GM12878 (cell line): Measurements from ENCODE around the gene LRRC74B. TPM values are rescaled to one million over a fixed set of nuclear protein-coding genes. Genes with fewer than 3 reads are reported as not detected.
"Not testable (repeated sequence)": the region's sequence is repeated elsewhere in the genome, so short reads cannot be mapped to it uniquely, and the experiment has no call there.

ENCODE experiments used
- ATAC-seq: fragments of 200-7000 bp; cut with Tn5 transposase; 3 replicates; pipeline ENCODE4 v1.9.1; 2020; ENCODE audit warnings: mild to moderate bottlenecking, moderate library complexity
- BruUV-seq: library from RNA; stranded (reverse); fragments of 400-500 nt; replicated peaks from 2 replicates; lab custom pipeline; 2021; lab: Mats Ljungman, UMichigan
- CTCF ChIA-PET: fragments of 300-600 bp; sonication (Branson Sonifier 250); formaldehyde crosslinking; extraction: SDS; loops from one replicate; lab custom pipeline; 2021; ENCODE audit warnings: inconsistent platforms; lab: Yijun Ruan, JAX
- POLR2A ChIA-PET: fragments of 350-600 bp; formaldehyde crosslinking; extraction: SDS; loops from one replicate; lab custom pipeline; 2021; ENCODE audit warnings: inconsistent platforms; lab: Charles Lee
- RAD21 ChIA-PET: fragments of 300-600 bp; sonication (Branson Sonifier 250); formaldehyde crosslinking; loops from one replicate; lab custom pipeline; 2023; ENCODE audit warnings: antibody characterized with exemption; ENCODE audit not compliant: unreplicated experiment; lab: Charles Lee
- SMC1A ChIA-PET: fragments of 300-600 bp; sonication (Branson Sonifier 250); formaldehyde crosslinking; loops from one replicate; lab custom pipeline; 2023; ENCODE audit not compliant: unreplicated experiment, uncharacterized antibody; lab: Charles Lee
- DNase-seq: peaks from one replicate; pipeline ENCODE4 v3.0.0-alpha.2; 2011; ENCODE audit warnings: low read depth, low spot score
- FAIRE-seq: peaks from 3 replicates; lab custom pipeline; 2011; peaks lifted over from hg19 to GRCh38; lab: Jason Lieb, UNC
- H2AFZ ChIP-seq: 2 replicates; pipeline ENCODE4 v1.6.0; 2011; ENCODE audit warnings: low read depth, low read length, control low read depth; ENCODE audit not compliant: control insufficient read depth
- H3K27ac ChIP-seq: 2 replicates; pipeline ENCODE4 v1.5.1; 2011; ENCODE audit warnings: control low read depth; ENCODE audit not compliant: control insufficient read depth, insufficient read depth
- H3K27me3 ChIP-seq, 2 experiments: replicated peaks in 1 of 2; 2 replicates each; pipeline versions ENCODE4 v1.6.0 to v1.6.1; 2011; ENCODE audit warnings: low read length in 1 of 2; ENCODE audit not compliant: control insufficient read depth in 2 of 2, insufficient read depth in 2 of 2
- H3K36me3 ChIP-seq, 2 experiments: 2 replicates each; pipeline ENCODE4 v1.5.1; 2011; ENCODE audit warnings: low read length in 1 of 2; ENCODE audit not compliant: control insufficient read depth in 2 of 2, insufficient read depth in 2 of 2
- H3K4me1 ChIP-seq: 2 replicates; pipeline ENCODE4 v1.6.1; 2011; ENCODE audit warnings: mild to moderate bottlenecking, low read length, moderate library complexity, mixed read lengths; ENCODE audit not compliant: control insufficient read depth, insufficient read depth
- H3K4me2 ChIP-seq: 2 replicates; pipeline ENCODE4 v1.6.0; 2011; ENCODE audit warnings: control low read depth; ENCODE audit not compliant: control insufficient read depth, insufficient read depth
- H3K4me3 ChIP-seq: fragments of 200-600 bp; sonication (generic); 2 replicates; pipeline ENCODE4 v1.5.1; 2016
- H3K79me2 ChIP-seq: 2 replicates; pipeline ENCODE4 v1.6.0; 2011; ENCODE audit warnings: low read length; ENCODE audit not compliant: control insufficient read depth, insufficient read depth
- H3K9ac ChIP-seq: 2 replicates; pipeline ENCODE4 v1.8.0; 2011; ENCODE audit warnings: low read length, control low read depth, mixed read lengths; ENCODE audit not compliant: control insufficient read depth, insufficient read depth
- H3K9me3 ChIP-seq: replicated peaks from 3 replicates; pipeline ENCODE4 v1.5.1; 2011; ENCODE audit warnings: mild to moderate bottlenecking, low read length; ENCODE audit not compliant: control insufficient read depth, insufficient read depth
- H4K20me1 ChIP-seq: 2 replicates; pipeline ENCODE4 v1.6.0; 2011; ENCODE audit not compliant: control insufficient read depth, insufficient read depth
- CBX3 ChIP-seq: fragments of 200-600 bp; sonication (generic); IDR thresholded peaks from 2 replicates; pipeline ENCODE4 v1.6.1; 2016; ENCODE audit warnings: low read depth, borderline replicate concordance
- WGBS: methylation state at CpG from one replicate; pipeline ENCODE4 v1.1.6; 2016; ENCODE audit warnings: low lambda C conversion rate; ENCODE audit not compliant: insufficient replicate concordance, insufficient coverage; ENCODE audit errors: missing lambda C conversion rate; 5-methylcytosine and 5-hydroxymethylcytosine counted together
- in situ Hi-C: fragments of 300-500 bp; cut with MboI; formaldehyde crosslinking; loops from 9 replicates; pipeline ENCODE4 v1.14.3; 2018; ENCODE audit warnings: mixed read lengths
- intact Hi-C: fragments of 100-400 bp; cut with micrococcal nuclease; formaldehyde crosslinking; loops from one replicate; pipeline ENCODE4 v1.14.2; 2022; ENCODE audit not compliant: unreplicated experiment
- polyA plus RNA-seq, 11 experiments: library from polyadenylated mRNA; depleted of rRNA in 4 of 11; unstranded in 6 of 11; stranded (reverse) in 5 of 11; fragments of >200 nt; fragmentation: Nextera tagmentation in 4 of 11; fragmentation: Illumina TruSeq in 1 of 11; extraction: Ambion mirVana in 4 of 11; extraction: Trizol in 1 of 11; gene quantifications; 1 replicate in 1 of 11; 2 replicates in 10 of 11; pipeline versions ENCODE4 v1.2.1 to v1.2.3, GENCODE V29; 2011 to 2016; ENCODE audit warnings: inconsistent platforms in 2 of 11, missing spikeins in 2 of 11, low read depth in 1 of 11
- total RNA-seq, 4 experiments: library from RNA; depleted of rRNA in 3 of 4; stranded (reverse); fragments of >200 nt in 3 of 4; fragmentation: Illumina TruSeq in 1 of 4; extraction: Trizol in 1 of 4; gene quantifications; 2 replicates each; pipeline versions ENCODE4 v1.2.1 to v1.2.3, GENCODE V29; 2013 to 2021

Gene LRRC74B
- total and polyA plus RNA-seq, 10 of the 15 experiments (the other 5 are each of a cell fraction or from before 2014, with no cell fraction given) = not detected

- no peak for TF ChIP-seq CBX3
- TF ChIP-seq, all 136 proteins: peak for 0
These were observed 47.2 kb downstream of the LRRC74B start (continued) for GRCh38 chr22:21092797-21093554.

GRCh38 chr22:21093555-21094137 lies 47.9 kb downstream of the LRRC74B start:
- CTCF ChIA-PET = not testable (repeated sequence)

More at GRCh38 chr22:21093555-21094137, 47.9 kb downstream of the LRRC74B start:
- FAIRE-seq, H3K4me1 ChIP-seq, DNase-seq, H3K4me3 ChIP-seq, H2AFZ ChIP-seq, H3K9ac ChIP-seq, H3K79me2 ChIP-seq, H3K36me3 ChIP-seq, H3K27me3 ChIP-seq, RAD21 ChIA-PET, H3K4me2 ChIP-seq, ATAC-seq, intact Hi-C loops, SMC1A ChIA-PET, H3K9me3 ChIP-seq, H3K27ac ChIP-seq, H4K20me1 ChIP-seq, BruUV-seq: not testable (repeated sequence)
- POLR2A ChIA-PET = interaction anchor here (0.5 kb wide), 1 partner anchor 121 kb away, joined by 4 read pairs; no protein-coding TSS in a partner anchor
- WGBS = 56% methylated on average over 9 of the region's 9 CpGs
- in situ Hi-C loops = loop anchor here (10.0 kb wide), 1 partner anchor 521 kb away; no protein-coding TSS in a partner anchor
